B cell (primary cell): Measurements from ENCODE around the gene EFCAB8. TPM values are rescaled to one million over a fixed set of nuclear protein-coding genes. Genes with fewer than 3 reads are reported as not detected.

Experiments
- ATAC-seq: fragments of 200-7000 bp; cut with Tn5 transposase; one replicate; pipeline ENCODE4 v1.10.0; 2021; ENCODE audit warnings: low read depth, mild to moderate bottlenecking, moderate number of reproducible peaks, moderate library complexity
- CTCF ChIA-PET: fragments of 350-600 bp; sonication (Branson Sonifier 250); formaldehyde crosslinking; loops from one replicate; lab custom pipeline; 2021; ENCODE audit warnings: antibody characterized with exemption, inconsistent platforms; lab: Charles Lee
- POLR2A ChIA-PET: fragments of 350-600 bp; sonication (Branson Sonifier 250); formaldehyde crosslinking; loops from one replicate; lab custom pipeline; 2021; ENCODE audit warnings: antibody characterized with exemption; lab: Charles Lee
- DNase-seq: peaks from one replicate; pipeline ENCODE4 v3.0.0; 2013
- H2AFZ ChIP-seq: 2 replicates; pipeline ENCODE4 v1.6.1; 2012; ENCODE audit warnings: mild to moderate bottlenecking, low read depth, low read length; ENCODE audit not compliant: insufficient read depth, poor library complexity, severe bottlenecking
- H3K27ac ChIP-seq, 2 donors: 1 replicate in 1 of 2; 2 replicates in 1 of 2; pipeline ENCODE4 v1.5.1; 2012 to 2013; ENCODE audit warnings: low read length in 2 of 2, mild to moderate bottlenecking in 2 of 2, moderate library complexity in 1 of 2
- H3K27me3 ChIP-seq, 4 experiments: fragments of 200-600 bp in 1 of 4; sonication (generic) in 1 of 4; replicated peaks in 1 of 4; 1 replicate in 2 of 4; 2 replicates in 2 of 4; pipeline versions ENCODE4 v1.6.1 to v1.7.0; 2013 to 2016; ENCODE audit warnings: low read length in 3 of 4, mild to moderate bottlenecking in 2 of 4, mixed read lengths in 1 of 4, moderate library complexity in 1 of 4; ENCODE audit not compliant: insufficient read depth in 4 of 4, control insufficient read depth in 3 of 4; ENCODE audit errors: control extremely low read depth in 1 of 4
- H3K36me3 ChIP-seq, 2 experiments: replicated peaks in 1 of 2; 1 replicate in 1 of 2; 2 replicates in 1 of 2; pipeline versions ENCODE4 v1.6.1 to v1.7.1; 2013; ENCODE audit warnings: low read length in 1 of 2; ENCODE audit not compliant: insufficient read depth in 2 of 2, control insufficient read depth in 1 of 2; ENCODE audit errors: control extremely low read depth in 1 of 2, extremely low read depth in 1 of 2
- H3K4me1 ChIP-seq, 2 donors: fragments of 200-600 bp in 1 of 2; sonication (generic) in 1 of 2; 1 replicate in 1 of 2; 2 replicates in 1 of 2; pipeline versions ENCODE4 v1.5.1 to v1.6.1; 2013 to 2017; ENCODE audit warnings: low read length in 2 of 2; ENCODE audit not compliant: control insufficient read depth in 2 of 2, insufficient read depth in 2 of 2
- H3K4me2 ChIP-seq: replicated peaks from 2 replicates; pipeline ENCODE3; 2012; ENCODE audit warnings: mild to moderate bottlenecking, low read depth, low read length; ENCODE audit not compliant: poor library complexity, severe bottlenecking
- H3K4me3 ChIP-seq, 5 experiments: fragments of 200-600 bp in 1 of 5; sonication (generic) in 1 of 5; 1 replicate in 3 of 5; 2 replicates in 2 of 5; pipeline versions ENCODE4 v1.5.1 to v1.7.0; 2011 to 2016; ENCODE audit warnings: low read length in 4 of 5, mild to moderate bottlenecking in 4 of 5, low read depth in 2 of 5, control low read depth in 1 of 5, moderate library complexity in 1 of 5; ENCODE audit not compliant: insufficient read depth in 1 of 5; ENCODE audit errors: control extremely low read depth in 1 of 5, extremely low read depth in 1 of 5
- H3K79me2 ChIP-seq: fragments of 200-600 bp; sonication (generic); one replicate; pipeline ENCODE4 v1.6.0; 2016; ENCODE audit warnings: low read length; ENCODE audit not compliant: control insufficient read depth, insufficient read depth
- H3K9ac ChIP-seq: fragments of 200-600 bp; sonication (generic); 2 replicates; pipeline ENCODE4 v1.6.1; 2017; ENCODE audit warnings: mild to moderate bottlenecking, low read length, moderate library complexity
- H3K9me3 ChIP-seq, 3 donors: one replicate each; pipeline versions ENCODE4 v1.6.1 to v1.7.1; 2013; ENCODE audit warnings: low read length in 2 of 3; ENCODE audit not compliant: control insufficient read depth in 2 of 3, insufficient read depth in 1 of 3; ENCODE audit errors: control extremely low read depth in 1 of 3
- H4K20me1 ChIP-seq: 2 replicates; pipeline ENCODE4 v1.6.0; 2012; ENCODE audit warnings: mild to moderate bottlenecking, low read length; ENCODE audit not compliant: insufficient read depth, control insufficient read depth, poor library complexity, severe bottlenecking
- H3K27ac Mint-ChIP-seq: one replicate; pipeline ENCODE4 v1.8.0; 2021; ENCODE audit warnings: mixed read lengths
- H3K27me3 Mint-ChIP-seq: one replicate; pipeline ENCODE4 v1.8.0; 2021; ENCODE audit warnings: mixed read lengths
- H3K4me1 Mint-ChIP-seq: one replicate; pipeline ENCODE4 v1.8.0; 2021; ENCODE audit warnings: mixed read lengths
- H3K4me3 Mint-ChIP-seq: one replicate; pipeline ENCODE4 v1.8.0; 2021; ENCODE audit warnings: mixed read lengths
- H3K9me3 Mint-ChIP-seq: one replicate; pipeline ENCODE4 v1.8.0; 2022; ENCODE audit warnings: mixed read lengths; ENCODE audit not compliant: insufficient read depth
- CTCF ChIP-seq: fragments of 200-600 bp; IDR thresholded peaks from one replicate; pipeline ENCODE4 v1.8.0; 2022; ENCODE audit warnings: antibody characterized with exemption, mild to moderate bottlenecking
- EZH2 ChIP-seq: IDR thresholded peaks from 2 replicates; pipeline ENCODE4 v1.6.1; 2012; ENCODE audit warnings: borderline replicate concordance, low read depth, mild to moderate bottlenecking, moderate library complexity, low read length; ENCODE audit not compliant: insufficient read depth, poor library complexity, severe bottlenecking
- WGBS: methylation state at CpG from one replicate; pipeline ENCODE4 v1.1.5; 2013; ENCODE audit warnings: missing lambda C conversion rate; ENCODE audit not compliant: insufficient coverage; 5-methylcytosine and 5-hydroxymethylcytosine counted together
- intact Hi-C: fragments of 100-400 bp; cut with micrococcal nuclease; formaldehyde crosslinking; loops from one replicate; pipeline ENCODE4 v1.10.0; 2022
- polyA plus RNA-seq: library from polyadenylated mRNA; depleted of rRNA; stranded (reverse); fragments of >200 nt; gene quantifications from 2 replicates; pipeline ENCODE4 v1.2.3, GENCODE V29; 2012
- total RNA-seq, 2 donors: library from RNA; stranded (reverse); fragments of 120-200 nt in 1 of 2; gene quantifications; 1 replicate in 1 of 2; 2 replicates in 1 of 2; pipeline versions ENCODE4 v1.2.3 to v1.2.4, GENCODE V29; 2013 to 2022

Gene EFCAB8
- total and polyA plus RNA-seq, 2 donors (not counting 1 experiment from before 2014, with no cell fraction given), result 0.72 to 2.3 TPM

DNA sequence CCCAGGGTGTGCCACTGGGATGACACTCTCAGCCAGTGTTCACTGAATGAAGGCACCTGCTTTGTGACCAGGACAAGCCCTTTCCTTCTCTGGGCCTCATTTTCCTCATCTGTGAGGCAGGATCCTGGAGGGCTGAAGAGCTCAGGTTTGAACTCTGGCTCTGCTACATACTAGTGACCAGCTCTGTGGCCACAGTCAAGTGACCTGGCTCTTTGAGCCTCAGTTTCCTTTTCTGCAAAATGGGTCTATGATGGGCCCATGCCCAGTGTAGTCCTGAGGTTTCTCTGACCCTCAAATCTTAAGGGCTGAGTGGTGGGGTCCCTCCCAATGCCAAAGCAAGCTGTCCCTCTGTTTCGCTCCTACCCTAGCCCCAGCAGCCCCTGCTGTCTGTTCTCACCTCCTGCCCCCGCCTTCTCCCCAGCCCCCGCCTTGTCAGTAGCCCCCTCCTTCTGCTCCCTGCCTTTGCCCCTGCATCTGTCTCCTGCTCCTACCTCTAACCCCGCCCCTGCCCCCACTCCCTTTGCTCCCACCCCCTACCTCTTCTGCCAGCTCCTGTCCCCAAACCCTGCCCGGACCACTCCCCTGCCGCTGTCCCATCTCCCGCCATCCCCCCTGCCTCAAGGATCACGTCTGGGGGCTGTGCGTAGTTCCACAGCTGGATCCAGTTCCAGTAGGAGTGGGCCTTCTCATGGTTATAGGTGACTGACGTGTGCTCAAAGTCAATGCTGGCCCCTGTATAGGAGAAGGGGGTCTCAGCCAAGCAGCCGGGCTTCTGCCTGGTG, 128.5 kb downstream of the EFCAB8 start:
- H3K9me3 Mint-ChIP-seq, result no peaks in the 10 kb centered on the region
- no peaks in the 10 kb centered on the region for H3K79me2 ChIP-seq
- intact Hi-C loops, result no loop called here
- no peak overlapping the region for H3K27ac ChIP-seq
- TF ChIP-seq CTCF, result no peak
- TF ChIP-seq EZH2, result no peak
- H4K20me1 ChIP-seq, result no peaks in the 10 kb centered on the region
- DNase-seq (no peak), ATAC-seq (no peak)
- peaks cover 0 to 5% (median 0%) of the 10 kb centered on the region in 3 donors for H3K9me3 ChIP-seq
- H3K9ac ChIP-seq, result no peak overlapping the region
- H3K27me3 ChIP-seq, result no peaks in the 10 kb centered on the region
- H3K27me3 Mint-ChIP-seq, result no peaks in the 10 kb centered on the region
- no peak overlapping the region for H3K4me2 ChIP-seq
- H3K4me3 Mint-ChIP-seq, result no peak overlapping the region
- H3K36me3 ChIP-seq, result no peaks in the 10 kb centered on the region
- 98% methylated on average over 8 of the region's 11 CpGs for WGBS
- H2AFZ ChIP-seq, result no peak overlapping the region
- ChIA-PET CTCF (no interaction called here), POLR2A (no interaction called here)
- H3K4me1 Mint-ChIP-seq, result peaks cover 17% of the 10 kb centered on the region
- H3K27ac Mint-ChIP-seq, result no peak overlapping the region
- no peak overlapping the region for H3K4me3 ChIP-seq
- peaks cover 16 to 20% of the 10 kb centered on the region in 2 donors for H3K4me1 ChIP-seq

GRCh38 chr20:32988008-32988407, 129.3 kb downstream of the EFCAB8 start:
- no peaks in the 10 kb centered on the region for H4K20me1 ChIP-seq
- no peak overlapping the region for H3K4me3 Mint-ChIP-seq
- ATAC-seq (no peak), DNase-seq (no peak)
- ChIA-PET CTCF (no interaction called here), POLR2A (no interaction called here)
- peaks cover 0 to 5% (median 0%) of the 10 kb centered on the region in 3 donors for H3K9me3 ChIP-seq
- H3K4me1 ChIP-seq, result peaks cover 19 to 23% of the 10 kb centered on the region in 2 donors
- H3K27ac Mint-ChIP-seq, result no peak overlapping the region
- no peak overlapping the region for H3K4me3 ChIP-seq
- H3K27me3 Mint-ChIP-seq, result no peaks in the 10 kb centered on the region
- no peak for TF ChIP-seq EZH2
- TF ChIP-seq CTCF, result no peak
- intact Hi-C loops, result no loop called here
- no peaks in the 10 kb centered on the region for H3K27me3 ChIP-seq
- H3K79me2 ChIP-seq, result no peaks in the 10 kb centered on the region
- H3K4me2 ChIP-seq, result no peak overlapping the region
- no peaks in the 10 kb centered on the region for H3K36me3 ChIP-seq
- 81% methylated on average over 16 of the region's 16 CpGs for WGBS
- H3K9me3 Mint-ChIP-seq, result no peaks in the 10 kb centered on the region
- no peak overlapping the region for H3K27ac ChIP-seq
- no peak overlapping the region for H3K9ac ChIP-seq
- peaks cover 23% of the 10 kb centered on the region for H3K4me1 Mint-ChIP-seq
- H2AFZ ChIP-seq, result no peak overlapping the region
